Measurements from ENCODE around the gene ZCCHC8.
"Not testable (repeated sequence)": the region's sequence is repeated elsewhere in the genome, so short reads cannot be mapped to it uniquely, and the experiment has no call there.

GRCh38 chr12:122513028-122513427 lies 12.3 kb upstream of the ZCCHC8 start:
- not testable (repeated sequence) for TF ChIP-seq POLR2AphosphoS5 (IDR thresholded peaks at IDR 0.05; ENCODE audit: borderline replicate concordance, low read depth, low read length); EZH2 (IDR thresholded peaks at IDR 0.05); FOXP2 (optimal IDR thresholded peaks at IDR 0.05; ENCODE audit: control extremely low read depth, extremely low read length, insufficient read depth)
